Progenitor cell of endocrine pancreas (in vitro differentiated cells): ENCODE results near the gene HSPBAP1. TPM values are rescaled to one million over a fixed set of nuclear protein-coding genes. Genes with fewer than 3 reads are reported as not detected.

ENCODE experiments used
- DNase-seq: peaks from one replicate; pipeline ENCODE4 v3.0.0; 2021; ENCODE audit warnings: low spot score; ENCODE audit not compliant: unreplicated experiment
- H3K27ac Mint-ChIP-seq: 2 replicates; pipeline ENCODE4 v1.8.0; 2021; ENCODE audit warnings: mild to moderate bottlenecking, moderate library complexity, mixed read lengths
- H3K27me3 Mint-ChIP-seq: 2 replicates; pipeline ENCODE4 v1.8.0; 2021; ENCODE audit warnings: mixed read lengths
- H3K36me3 Mint-ChIP-seq: 2 replicates; pipeline ENCODE4 v1.8.0; 2022; ENCODE audit warnings: mixed read lengths; ENCODE audit not compliant: insufficient read depth
- H3K4me1 Mint-ChIP-seq: 2 replicates; pipeline ENCODE4 v1.8.0; 2021; ENCODE audit warnings: low read depth, mixed read lengths
- H3K4me3 Mint-ChIP-seq: 2 replicates; pipeline ENCODE4 v1.8.0; 2021; ENCODE audit warnings: low read depth, mild to moderate bottlenecking, moderate library complexity, mixed read lengths
- H3K9me3 Mint-ChIP-seq: 2 replicates; pipeline ENCODE4 v1.8.0; 2021; ENCODE audit warnings: low read depth, mixed read lengths
- total RNA-seq: library from RNA; stranded (reverse); gene quantifications from 2 replicates; pipeline ENCODE4 v1.2.1, GENCODE V29; 2021
- TF ChIP-seq, protein P1 (sequence below): fragments of 200-600 bp; sonication (generic); IDR thresholded peaks from one replicate; pipeline ENCODE4 v1.5.0; 2021; ENCODE audit warnings: antibody characterized with exemption, mild to moderate bottlenecking; ENCODE audit not compliant: unreplicated experiment

HSPBAP1 gene
- total RNA-seq, 1 donor from 2014 or later: 11.9 TPM

DNA sequence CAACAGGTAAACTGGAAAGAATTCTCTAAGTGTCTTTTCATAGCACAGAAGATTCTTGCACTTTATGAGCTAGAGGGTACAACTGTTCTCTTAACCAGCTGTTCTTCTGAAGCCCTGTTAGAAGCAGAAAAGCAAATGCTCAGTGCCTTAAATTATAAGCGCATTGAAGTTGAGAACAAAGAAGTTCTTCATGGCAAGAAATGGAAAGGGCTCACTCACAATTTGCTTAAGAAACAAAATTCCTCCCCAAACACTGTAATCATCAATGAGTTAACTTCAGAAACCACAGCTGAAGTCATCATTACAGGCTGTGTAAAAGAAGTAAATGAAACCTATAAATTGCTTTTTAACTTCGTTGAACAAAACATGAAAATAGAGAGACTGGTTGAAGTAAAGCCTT is 93.4 kb downstream of the HSPBAP1 start:
- H3K27ac Mint-ChIP-seq: no peak overlapping the region
- H3K27me3 Mint-ChIP-seq: no peaks in the 10 kb centered on the region
- TF ChIP-seq, protein P1, sequence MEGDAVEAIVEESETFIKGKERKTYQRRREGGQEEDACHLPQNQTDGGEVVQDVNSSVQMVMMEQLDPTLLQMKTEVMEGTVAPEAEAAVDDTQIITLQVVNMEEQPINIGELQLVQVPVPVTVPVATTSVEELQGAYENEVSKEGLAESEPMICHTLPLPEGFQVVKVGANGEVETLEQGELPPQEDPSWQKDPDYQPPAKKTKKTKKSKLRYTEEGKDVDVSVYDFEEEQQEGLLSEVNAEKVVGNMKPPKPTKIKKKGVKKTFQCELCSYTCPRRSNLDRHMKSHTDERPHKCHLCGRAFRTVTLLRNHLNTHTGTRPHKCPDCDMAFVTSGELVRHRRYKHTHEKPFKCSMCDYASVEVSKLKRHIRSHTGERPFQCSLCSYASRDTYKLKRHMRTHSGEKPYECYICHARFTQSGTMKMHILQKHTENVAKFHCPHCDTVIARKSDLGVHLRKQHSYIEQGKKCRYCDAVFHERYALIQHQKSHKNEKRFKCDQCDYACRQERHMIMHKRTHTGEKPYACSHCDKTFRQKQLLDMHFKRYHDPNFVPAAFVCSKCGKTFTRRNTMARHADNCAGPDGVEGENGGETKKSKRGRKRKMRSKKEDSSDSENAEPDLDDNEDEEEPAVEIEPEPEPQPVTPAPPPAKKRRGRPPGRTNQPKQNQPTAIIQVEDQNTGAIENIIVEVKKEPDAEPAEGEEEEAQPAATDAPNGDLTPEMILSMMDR: no peak
- H3K36me3 Mint-ChIP-seq: peaks cover 15% of the 10 kb centered on the region
- no peaks in the 10 kb centered on the region for H3K9me3 Mint-ChIP-seq
- H3K4me1 Mint-ChIP-seq: peaks cover 9% of the 10 kb centered on the region
- no peak overlapping the region for H3K4me3 Mint-ChIP-seq
- no peak for DNase-seq

DNA sequence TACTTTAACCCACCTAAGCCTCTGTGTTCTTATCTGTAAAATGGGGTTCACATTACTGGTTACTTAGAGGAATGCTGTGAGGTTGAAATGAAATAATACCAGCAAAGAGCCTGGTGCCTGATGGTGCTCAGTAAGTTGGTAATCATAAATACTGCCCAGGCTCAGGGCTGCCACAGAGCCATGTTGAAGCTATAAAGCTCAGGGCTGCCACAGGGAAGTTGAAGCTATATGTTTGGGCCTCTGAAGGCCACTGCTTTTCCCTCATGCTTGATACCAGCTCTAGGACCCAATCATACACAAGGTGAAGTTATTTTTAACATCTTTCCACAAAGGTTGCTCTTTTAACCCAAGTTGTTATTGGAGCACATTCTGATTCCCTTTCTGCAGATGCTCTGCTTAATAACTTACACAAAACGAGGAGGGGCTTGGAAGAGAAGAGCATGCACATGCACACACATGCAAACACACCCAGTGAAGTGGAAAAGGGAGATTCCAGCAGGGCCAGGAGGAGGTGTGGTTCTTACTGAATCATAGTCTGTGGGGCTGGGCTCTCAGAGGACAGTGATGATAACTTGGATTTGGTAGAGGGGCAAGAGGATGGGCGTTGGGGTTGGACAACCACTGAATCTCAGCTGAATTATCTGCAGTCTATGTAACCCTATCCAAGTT is 95.5 kb downstream of the HSPBAP1 start:
- no peak overlapping the region for H3K4me3 Mint-ChIP-seq
- H3K27me3 Mint-ChIP-seq: no peaks in the 10 kb centered on the region

DNA sequence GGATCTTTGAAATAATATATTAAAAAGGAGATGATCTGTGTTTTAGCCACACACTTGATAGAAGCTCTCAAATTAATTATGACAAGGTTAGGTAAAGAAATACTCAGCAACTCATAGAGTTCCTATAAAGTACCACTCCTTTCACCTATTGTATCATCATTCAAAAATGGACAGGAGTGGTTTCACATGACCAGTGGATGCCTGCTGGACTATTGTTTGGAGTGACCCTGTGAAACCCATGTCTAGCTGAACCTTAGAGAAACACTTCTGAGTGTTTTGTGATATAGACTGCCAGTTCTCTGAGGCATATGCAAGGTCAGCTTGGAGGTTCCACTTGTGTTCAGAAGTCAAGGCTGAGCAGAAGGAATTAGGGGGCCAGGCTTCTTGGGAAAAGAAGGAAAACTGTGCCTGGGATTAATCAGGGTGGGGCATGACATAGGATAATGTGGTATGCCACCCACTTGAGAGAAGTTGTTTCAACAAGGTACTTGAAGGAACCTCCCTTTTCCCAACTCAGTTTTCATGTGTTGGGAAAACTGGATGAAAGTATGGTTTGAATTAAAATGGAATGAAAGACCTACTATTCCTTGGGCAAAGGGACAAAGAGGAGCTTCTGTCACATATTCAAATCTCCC is 97.6 kb downstream of the HSPBAP1 start:
- Mint-ChIP-seq H3K36me3 (peaks cover 7% of the 10 kb centered on the region), H3K27ac (no peak overlapping the region), H3K9me3 (no peaks in the 10 kb centered on the region), H3K4me1 (peaks cover 11% of the 10 kb centered on the region), H3K4me3 (no peak overlapping the region), H3K27me3 (no peaks in the 10 kb centered on the region)
- TF ChIP-seq, protein P1: no peak
- DNase-seq: no peak

More for the DNA sequence above, 95.5 kb downstream of the HSPBAP1 start:
- DNase-seq: no peak
- Mint-ChIP-seq H3K27ac (no peak overlapping the region), H3K9me3 (no peaks in the 10 kb centered on the region), H3K4me1 (peaks cover 9% of the 10 kb centered on the region), H3K36me3 (peaks cover 11% of the 10 kb centered on the region)
- TF ChIP-seq, protein P1: no peak

DNA sequence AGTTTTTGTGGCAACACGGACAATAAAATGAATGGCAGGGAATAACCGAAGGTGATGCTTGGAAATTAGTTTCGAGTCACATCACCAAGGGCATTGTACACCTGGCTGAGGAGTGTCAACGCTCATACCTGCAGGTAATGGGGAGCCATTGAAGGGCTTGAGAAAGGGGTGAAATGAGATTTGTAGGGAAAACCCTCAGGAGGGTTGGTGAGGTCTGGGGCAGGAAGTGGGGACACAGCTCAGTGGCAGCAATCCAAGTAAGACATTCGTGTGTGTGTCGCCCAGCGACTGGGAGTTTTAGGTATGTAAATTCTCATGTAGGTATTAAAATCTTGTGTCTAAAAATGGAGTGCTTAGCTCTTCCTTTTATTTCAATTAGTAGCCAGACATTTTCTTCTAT is 98.7 kb downstream of the HSPBAP1 start:
- H3K27me3 Mint-ChIP-seq: no peaks in the 10 kb centered on the region
- H3K4me3 Mint-ChIP-seq: no peak overlapping the region
- DNase-seq: no peak
- TF ChIP-seq, protein P1: no peak
- no peak overlapping the region for H3K27ac Mint-ChIP-seq
- no peaks in the 10 kb centered on the region for H3K9me3 Mint-ChIP-seq
- H3K4me1 Mint-ChIP-seq: peaks cover 4% of the 10 kb centered on the region
- H3K36me3 Mint-ChIP-seq: peaks cover 6% of the 10 kb centered on the region

DNA sequence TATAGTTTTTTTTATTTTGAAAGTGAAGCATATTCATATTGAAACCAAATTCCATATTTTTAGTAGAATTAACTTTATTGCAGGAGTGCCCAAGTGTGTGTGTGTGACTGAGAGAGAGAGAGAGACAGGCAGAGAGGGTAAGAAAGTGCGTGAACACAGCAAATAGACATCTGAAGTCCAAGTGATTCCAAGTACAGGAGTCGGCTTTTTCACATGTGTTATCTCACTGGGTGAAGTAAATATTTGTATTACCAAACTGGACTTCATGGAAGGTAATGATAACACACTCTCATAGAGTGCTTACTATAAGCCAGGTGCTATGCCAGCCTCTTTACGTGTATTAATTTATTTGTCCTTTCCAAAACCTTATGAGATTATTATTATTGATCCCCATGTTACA is 101.0 kb downstream of the HSPBAP1 start:
- TF ChIP-seq, protein P1: no peak
- Mint-ChIP-seq H3K27me3 (no peaks in the 10 kb centered on the region), H3K9me3 (no peaks in the 10 kb centered on the region), H3K4me3 (no peak overlapping the region), H3K27ac (no peak overlapping the region), H3K4me1 (peaks cover 2% of the 10 kb centered on the region), H3K36me3 (peaks cover 6% of the 10 kb centered on the region)
- DNase-seq: no peak
